AG10803 (cell line): ENCODE data around the gene SLC37A1.

Source experiments
- DNase-seq: peaks from one replicate; pipeline ENCODE4 v3.0.0; 2010; ENCODE audit warnings: low read depth
- H3K4me3 ChIP-seq: 2 replicates; pipeline ENCODE4 v1.5.1; 2011; ENCODE audit warnings: mild to moderate bottlenecking, low read length, control low read depth
- TF ChIP-seq, protein P1 (sequence below): conservative IDR thresholded peaks from 2 replicates; pipeline ENCODE4 v1.5.1; 2011; ENCODE audit warnings: mild to moderate bottlenecking, low read length, control low read depth, inconsistent platforms

The SLC37A1 gene

DNA sequence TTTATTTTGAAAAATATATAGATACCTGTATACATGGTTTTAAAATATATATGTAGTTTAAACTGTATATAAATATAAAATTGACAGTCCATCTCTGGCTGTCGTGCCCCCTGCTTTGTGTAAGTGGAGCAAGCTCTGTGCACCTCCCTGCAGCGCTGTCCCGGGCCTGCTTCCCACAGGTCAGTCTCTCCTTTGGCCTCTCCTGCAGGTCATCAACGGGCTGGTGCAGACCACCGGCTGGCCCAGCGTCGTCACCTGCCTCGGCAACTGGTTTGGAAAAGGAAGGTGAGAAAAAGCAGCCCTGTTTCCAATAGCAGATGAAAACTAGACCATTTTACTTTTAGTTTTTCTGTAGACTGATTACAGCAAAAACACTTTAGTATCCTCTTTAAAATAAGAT, 28.5 kb downstream of the SLC37A1 start:
- TF ChIP-seq, protein P1, sequence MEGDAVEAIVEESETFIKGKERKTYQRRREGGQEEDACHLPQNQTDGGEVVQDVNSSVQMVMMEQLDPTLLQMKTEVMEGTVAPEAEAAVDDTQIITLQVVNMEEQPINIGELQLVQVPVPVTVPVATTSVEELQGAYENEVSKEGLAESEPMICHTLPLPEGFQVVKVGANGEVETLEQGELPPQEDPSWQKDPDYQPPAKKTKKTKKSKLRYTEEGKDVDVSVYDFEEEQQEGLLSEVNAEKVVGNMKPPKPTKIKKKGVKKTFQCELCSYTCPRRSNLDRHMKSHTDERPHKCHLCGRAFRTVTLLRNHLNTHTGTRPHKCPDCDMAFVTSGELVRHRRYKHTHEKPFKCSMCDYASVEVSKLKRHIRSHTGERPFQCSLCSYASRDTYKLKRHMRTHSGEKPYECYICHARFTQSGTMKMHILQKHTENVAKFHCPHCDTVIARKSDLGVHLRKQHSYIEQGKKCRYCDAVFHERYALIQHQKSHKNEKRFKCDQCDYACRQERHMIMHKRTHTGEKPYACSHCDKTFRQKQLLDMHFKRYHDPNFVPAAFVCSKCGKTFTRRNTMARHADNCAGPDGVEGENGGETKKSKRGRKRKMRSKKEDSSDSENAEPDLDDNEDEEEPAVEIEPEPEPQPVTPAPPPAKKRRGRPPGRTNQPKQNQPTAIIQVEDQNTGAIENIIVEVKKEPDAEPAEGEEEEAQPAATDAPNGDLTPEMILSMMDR: no peak
- H3K4me3 ChIP-seq: no peak overlapping the region
- no peak for DNase-seq

DNA sequence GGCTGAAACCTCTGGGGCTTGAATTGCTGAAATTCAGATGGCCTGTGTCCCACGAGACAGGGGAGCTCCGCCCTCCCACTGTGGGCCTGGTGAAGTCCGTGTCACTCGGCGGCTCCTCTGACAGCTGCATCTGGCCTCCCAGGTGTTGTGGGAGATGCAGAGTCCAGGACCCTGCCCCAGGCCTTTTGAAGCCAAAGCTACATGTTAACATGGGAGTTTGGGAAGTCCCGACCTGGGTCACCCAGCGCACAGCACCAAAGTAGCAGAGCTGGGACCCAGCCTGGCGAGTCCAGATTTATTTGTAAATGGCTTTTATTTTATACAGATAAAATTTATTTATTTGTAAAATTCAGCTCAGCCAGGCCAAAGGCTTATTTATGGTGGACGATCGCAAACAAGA, 28.9 kb downstream of the SLC37A1 start:
- TF ChIP-seq, protein P1: no peak
- no peak for DNase-seq

DNA sequence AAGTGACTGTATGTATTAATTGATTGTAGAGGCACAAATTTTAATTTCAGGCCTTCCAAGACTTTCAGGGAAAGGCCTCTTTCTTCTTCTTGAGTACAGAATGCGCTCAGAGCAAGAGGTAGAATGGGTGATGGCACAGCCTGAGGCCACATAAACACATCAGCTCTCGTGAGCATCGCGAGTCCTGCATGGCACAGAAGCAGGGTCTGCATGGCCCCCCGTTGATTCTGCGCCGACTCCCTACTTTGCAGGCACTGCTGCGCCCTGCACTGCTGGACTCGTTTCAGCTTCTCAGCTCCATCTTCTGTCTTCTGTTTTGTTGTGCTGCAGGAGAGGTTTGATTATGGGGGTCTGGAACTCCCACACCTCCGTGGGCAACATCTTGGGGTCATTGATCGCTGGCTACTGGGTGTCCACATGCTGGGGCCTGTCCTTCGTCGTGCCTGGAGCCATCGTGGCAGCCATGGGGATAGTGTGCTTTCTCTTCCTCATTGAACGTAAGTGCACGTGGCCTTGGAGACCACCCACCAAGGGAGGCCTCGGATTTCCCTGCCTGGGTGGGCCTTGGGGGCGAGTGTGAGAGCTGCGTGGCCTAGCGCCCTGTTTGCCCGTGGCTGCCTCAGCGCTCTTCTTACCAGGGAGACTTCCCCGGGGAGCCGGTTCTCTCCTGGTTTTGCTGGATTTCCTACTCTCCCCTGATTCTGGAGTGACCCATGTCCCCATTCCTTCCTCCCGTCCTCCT, 29.6 kb downstream of the SLC37A1 start:
- no peak for DNase-seq
- TF ChIP-seq, protein P1: no peak
- no peak overlapping the region for H3K4me3 ChIP-seq

More for the DNA sequence above, 28.9 kb downstream of the SLC37A1 start:
- H3K4me3 ChIP-seq: no peak overlapping the region

DNA sequence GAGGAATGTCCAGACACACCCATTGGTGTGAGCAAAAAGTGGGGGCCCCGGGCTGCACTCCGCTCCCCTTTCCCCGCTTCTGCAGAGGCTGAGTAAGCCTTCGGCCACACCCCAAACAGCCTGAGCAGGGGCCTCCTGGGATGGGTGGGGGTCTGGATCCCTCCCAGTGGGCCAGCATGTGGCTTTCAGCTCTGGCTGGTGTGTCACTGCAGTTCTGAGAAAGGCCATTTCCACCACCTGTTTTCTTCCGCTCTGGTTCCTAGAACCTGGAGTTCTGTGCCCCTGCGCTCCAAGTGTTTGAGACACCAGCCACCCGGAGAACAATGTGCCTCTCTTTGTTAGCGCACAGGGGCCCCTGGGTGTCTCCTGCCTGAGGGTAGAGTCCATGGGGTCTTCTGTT, 30.9 kb downstream of the SLC37A1 start:
- TF ChIP-seq, protein P1: no peak
- DNase-seq: no peak
- no peak overlapping the region for H3K4me3 ChIP-seq

DNA sequence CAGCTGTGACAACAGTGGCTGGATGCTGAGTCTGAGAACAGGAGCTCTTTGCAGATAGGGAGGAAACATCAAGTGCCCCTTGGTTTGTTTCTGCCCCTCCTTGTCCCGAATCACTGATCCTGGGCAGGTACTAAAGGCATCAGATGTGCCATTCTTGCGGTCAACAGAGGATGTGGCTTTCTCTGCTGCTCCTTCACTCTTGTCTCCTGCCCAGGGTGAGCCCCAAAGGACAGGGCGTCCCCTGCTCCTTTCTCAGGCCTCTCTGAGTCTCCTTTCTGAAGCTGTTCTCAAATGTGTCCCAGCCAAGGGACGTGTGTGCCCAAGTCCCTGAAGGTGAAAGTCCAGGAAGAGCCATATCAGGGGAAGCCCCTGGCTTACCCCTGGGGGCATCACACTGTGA, 31.7 kb downstream of the SLC37A1 start:
- DNase-seq: no peak
- TF ChIP-seq, protein P1: no peak
- H3K4me3 ChIP-seq: no peak overlapping the region

DNA sequence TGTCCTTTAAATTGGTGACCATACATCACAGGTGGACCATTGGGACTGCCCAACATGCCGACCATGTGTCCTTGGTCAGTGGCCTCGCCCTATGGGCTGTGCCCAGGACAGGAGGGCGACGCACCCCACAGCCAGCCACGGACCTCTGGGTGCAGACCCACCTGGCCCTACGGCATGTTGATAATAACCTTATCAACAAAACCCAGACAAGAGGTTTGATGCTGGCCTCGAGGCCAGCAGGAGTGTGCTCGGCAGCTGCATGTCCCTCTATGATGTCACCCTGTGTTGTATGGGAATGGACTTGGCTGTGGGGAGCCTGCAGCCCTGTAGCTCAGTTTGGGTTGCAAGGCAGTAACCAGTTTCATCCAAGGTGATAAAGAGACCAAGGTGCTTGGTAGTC, 32.1 kb downstream of the SLC37A1 start:
- no peak for DNase-seq
- TF ChIP-seq, protein P1: no peak

DNA sequence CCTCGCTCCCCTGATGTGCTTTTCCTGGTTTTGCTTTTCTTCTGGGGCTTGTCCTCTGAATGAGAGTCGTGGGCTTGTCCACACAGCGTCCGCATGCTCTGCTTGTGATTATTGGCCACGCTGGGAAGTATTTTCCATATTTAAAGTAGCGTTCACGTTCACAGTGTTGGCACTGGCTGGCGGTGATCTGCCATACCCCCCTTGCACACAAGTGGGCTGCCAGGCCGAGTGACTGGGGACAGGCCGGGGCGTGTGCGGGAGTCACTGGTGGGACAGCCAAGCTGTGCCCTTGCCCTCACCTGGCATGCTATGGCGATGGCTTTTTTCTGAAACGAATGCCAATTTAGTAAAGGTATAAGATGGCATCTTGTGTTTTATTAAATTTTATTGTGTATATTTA, 32.8 kb downstream of the SLC37A1 start:
- no peak overlapping the region for H3K4me3 ChIP-seq
- no peak for DNase-seq
- TF ChIP-seq, protein P1: no peak

More for the DNA sequence above, 32.1 kb downstream of the SLC37A1 start:
- no peak overlapping the region for H3K4me3 ChIP-seq
